ENCODE data around the gene ABCA7.

DNA sequence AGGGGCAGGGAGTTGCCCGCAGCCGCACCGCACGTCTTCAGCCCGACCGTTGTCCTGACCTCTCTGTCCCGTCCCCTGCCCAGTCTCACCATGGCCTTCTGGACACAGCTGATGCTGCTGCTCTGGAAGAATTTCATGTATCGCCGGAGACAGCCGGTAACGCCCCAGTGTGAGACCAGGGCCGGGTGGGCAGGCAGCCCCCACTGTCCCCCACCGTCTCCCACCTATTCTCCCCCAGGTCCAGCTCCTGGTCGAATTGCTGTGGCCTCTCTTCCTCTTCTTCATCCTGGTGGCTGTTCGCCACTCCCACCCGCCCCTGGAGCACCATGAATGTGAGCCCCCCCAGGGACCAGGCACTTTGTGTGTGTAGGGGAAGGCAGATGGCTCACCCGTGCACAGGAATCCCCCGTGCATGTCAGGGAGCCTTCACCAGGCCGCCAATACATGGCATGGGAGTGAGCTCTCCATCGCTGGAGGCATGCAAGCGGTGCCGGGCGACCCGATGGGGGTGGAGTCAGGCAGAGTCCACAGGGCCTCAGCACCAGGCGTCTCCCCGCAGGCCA is 1.4 kb downstream of the ABCA7 start:
- TF ChIP-seq, protein P1, sequence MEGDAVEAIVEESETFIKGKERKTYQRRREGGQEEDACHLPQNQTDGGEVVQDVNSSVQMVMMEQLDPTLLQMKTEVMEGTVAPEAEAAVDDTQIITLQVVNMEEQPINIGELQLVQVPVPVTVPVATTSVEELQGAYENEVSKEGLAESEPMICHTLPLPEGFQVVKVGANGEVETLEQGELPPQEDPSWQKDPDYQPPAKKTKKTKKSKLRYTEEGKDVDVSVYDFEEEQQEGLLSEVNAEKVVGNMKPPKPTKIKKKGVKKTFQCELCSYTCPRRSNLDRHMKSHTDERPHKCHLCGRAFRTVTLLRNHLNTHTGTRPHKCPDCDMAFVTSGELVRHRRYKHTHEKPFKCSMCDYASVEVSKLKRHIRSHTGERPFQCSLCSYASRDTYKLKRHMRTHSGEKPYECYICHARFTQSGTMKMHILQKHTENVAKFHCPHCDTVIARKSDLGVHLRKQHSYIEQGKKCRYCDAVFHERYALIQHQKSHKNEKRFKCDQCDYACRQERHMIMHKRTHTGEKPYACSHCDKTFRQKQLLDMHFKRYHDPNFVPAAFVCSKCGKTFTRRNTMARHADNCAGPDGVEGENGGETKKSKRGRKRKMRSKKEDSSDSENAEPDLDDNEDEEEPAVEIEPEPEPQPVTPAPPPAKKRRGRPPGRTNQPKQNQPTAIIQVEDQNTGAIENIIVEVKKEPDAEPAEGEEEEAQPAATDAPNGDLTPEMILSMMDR (IDR thresholded peaks at IDR 0.05), result no peak
- no peak for TF ChIP-seq POLR2A (IDR thresholded peaks at IDR 0.05)
